Measurements from ENCODE around the gene NVL.

The NVL gene

GRCh38 chr1:224223819-224224714, 105.9 kb downstream of the NVL start:
- peaks cover 16% of the 10 kb centered on the region; the same call in 1 of the 2 replicates for H3K36me3 ChIP-seq (ENCODE audit: control insufficient read depth, low read length)
- no peaks in the 10 kb centered on the region for H3K9me2 ChIP-seq (replicated peaks; ENCODE audit: control insufficient read depth, low read length)
- H3K27me3 ChIP-seq (ENCODE audit: control insufficient read depth, low read length), result no peaks in the 10 kb centered on the region
- H3K79me2 ChIP-seq (ENCODE audit: control insufficient read depth, low read length), result no peaks in the 10 kb centered on the region
- H3K9me3 ChIP-seq (ENCODE audit: control insufficient read depth, insufficient read depth, low read length), result no peaks in the 10 kb centered on the region
- 0 out of 2 replicates have a peak, but pooled peaks cover 2% of the 10 kb centered on the region for H3F3A ChIP-seq (ENCODE audit: control insufficient read depth, insufficient read depth)
- TF ChIP-seq EZH2phosphoT487 (IDR thresholded peaks at IDR 0.05; ENCODE audit: borderline replicate concordance, low read length) (no peak), CTCF (IDR thresholded peaks at IDR 0.05; ENCODE audit: low read depth, low read length, poor library complexity, severe bottlenecking) (no peak)
- no peak overlapping the region for H3K27ac ChIP-seq (ENCODE audit: low read depth, low read length)
- H3K4me3 ChIP-seq (ENCODE audit: low read length), result no peak overlapping the region
- no peak overlapping the region for H3K4me2 ChIP-seq (ENCODE audit: low read length)
- H3K4me1 ChIP-seq (ENCODE audit: control insufficient read depth, low read length), result no peaks in the 10 kb centered on the region
- H4K20me1 ChIP-seq (ENCODE audit: control insufficient read depth, insufficient read depth, low read depth, low read length), result no peaks in the 10 kb centered on the region

- Histone ChIP-seq H3K4me1 (ENCODE audit: control insufficient read depth, low read length) (peaks cover 17% of the 10 kb centered on the region), H3K27ac (ENCODE audit: low read depth, low read length) (no peak overlapping the region)
Measured at GRCh38 chr1:224219612-224220059, 110.3 kb downstream of the NVL start.

GRCh38 chr1:224219011-224219611, 110.9 kb downstream of the NVL start:
- TF ChIP-seq EZH2phosphoT487 (IDR thresholded peaks at IDR 0.05; ENCODE audit: borderline replicate concordance, low read length) (no peak), CTCF (IDR thresholded peaks at IDR 0.05; ENCODE audit: low read depth, low read length, poor library complexity, severe bottlenecking) (no peak)
- Histone ChIP-seq H3K36me3 (ENCODE audit: control insufficient read depth, low read length) (no peaks in the 10 kb centered on the region), H3K4me3 (ENCODE audit: low read length) (no peak overlapping the region), H3K79me2 (ENCODE audit: control insufficient read depth, low read length) (no peaks in the 10 kb centered on the region), H3K9me2 (replicated peaks; ENCODE audit: control insufficient read depth, low read length) (no peaks in the 10 kb centered on the region), H3K4me2 (ENCODE audit: low read length) (no peak overlapping the region), H3K27ac (ENCODE audit: low read depth, low read length) (no peak overlapping the region), H3K27me3 (ENCODE audit: control insufficient read depth, low read length) (no peaks in the 10 kb centered on the region), H4K20me1 (ENCODE audit: control insufficient read depth, insufficient read depth, low read depth, low read length) (no peaks in the 10 kb centered on the region), H3K9me3 (ENCODE audit: control insufficient read depth, insufficient read depth, low read length) (no peaks in the 10 kb centered on the region), H3F3A (ENCODE audit: control insufficient read depth, insufficient read depth) (no peaks in the 10 kb centered on the region), H3K4me1 (ENCODE audit: control insufficient read depth, low read length) (peaks cover 22% of the 10 kb centered on the region)

More at GRCh38 chr1:224219612-224220059, 110.3 kb downstream of the NVL start:
- Histone ChIP-seq H3K79me2 (ENCODE audit: control insufficient read depth, low read length) (no peaks in the 10 kb centered on the region), H3K4me2 (ENCODE audit: low read length) (no peak overlapping the region), H3F3A (ENCODE audit: control insufficient read depth, insufficient read depth) (no peaks in the 10 kb centered on the region), H3K9me3 (ENCODE audit: control insufficient read depth, insufficient read depth, low read length) (no peaks in the 10 kb centered on the region), H3K27me3 (ENCODE audit: control insufficient read depth, low read length) (no peaks in the 10 kb centered on the region), H3K4me3 (ENCODE audit: low read length) (no peak overlapping the region), H3K36me3 (ENCODE audit: control insufficient read depth, low read length) (no peaks in the 10 kb centered on the region), H3K9me2 (replicated peaks; ENCODE audit: control insufficient read depth, low read length) (no peaks in the 10 kb centered on the region), H4K20me1 (ENCODE audit: control insufficient read depth, insufficient read depth, low read depth, low read length) (no peaks in the 10 kb centered on the region)
- TF ChIP-seq CTCF (IDR thresholded peaks at IDR 0.05; ENCODE audit: low read depth, low read length, poor library complexity, severe bottlenecking) (no peak), EZH2phosphoT487 (IDR thresholded peaks at IDR 0.05; ENCODE audit: borderline replicate concordance, low read length) (no peak)
